Nucleus accumbens (tissue), 56 donors: ENCODE measurements around the gene PRKAG2.
A peak's percentile ranks its signal among the peaks of the same experiment; 100 is the strongest.

Experiments used
- DNase-seq, 56 donors: peaks; one replicate each; lab custom pipeline; 2025; lab: John Stamatoyannopoulos, UW

PRKAG2 gene

GRCh38 chr7:151823566-151824372 is 53.1 kb downstream of the PRKAG2 start:
- peak in 12 of 56 donors; percentile 9 to 63 (median 44) for DNase-seq

GRCh38 chr7:151822541-151823181 is 54.3 kb downstream of the PRKAG2 start:
- no peak for DNase-seq

DNA sequence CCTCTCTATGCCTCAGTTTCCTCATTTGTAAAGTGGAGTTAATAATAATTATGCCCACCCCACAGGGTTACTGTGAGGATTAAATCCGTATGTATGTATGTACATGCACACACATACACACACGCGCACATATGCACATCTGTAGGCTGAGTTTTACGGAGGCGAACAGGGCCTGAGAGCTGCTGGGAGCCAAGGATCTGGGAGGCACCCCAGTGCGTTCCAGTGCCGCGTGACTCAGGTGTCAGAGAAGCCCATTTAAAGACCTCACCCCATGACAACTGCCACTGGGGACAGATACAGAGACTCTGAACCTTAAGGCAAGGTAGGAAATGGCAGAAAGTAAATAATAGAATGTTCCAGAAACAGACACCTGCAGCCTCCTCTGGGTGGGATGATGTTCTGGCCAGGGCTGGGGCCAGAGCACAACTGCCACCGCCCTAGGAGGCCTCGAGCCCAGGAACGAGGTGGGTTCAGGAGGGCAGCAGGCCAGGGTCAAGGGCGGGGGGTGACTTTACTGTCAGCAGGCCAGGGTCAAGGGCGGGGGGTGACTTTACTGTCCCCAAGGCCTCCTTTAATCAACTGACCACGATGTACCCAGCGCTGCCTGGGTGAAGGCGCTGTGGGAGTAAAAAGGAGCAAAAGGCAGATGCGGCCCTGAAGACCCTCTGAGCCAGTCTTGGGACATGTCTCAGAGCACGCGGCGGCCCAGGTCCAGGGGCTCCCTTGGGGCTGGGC is 54.9 kb downstream of the PRKAG2 start:
- no peak for DNase-seq

DNA sequence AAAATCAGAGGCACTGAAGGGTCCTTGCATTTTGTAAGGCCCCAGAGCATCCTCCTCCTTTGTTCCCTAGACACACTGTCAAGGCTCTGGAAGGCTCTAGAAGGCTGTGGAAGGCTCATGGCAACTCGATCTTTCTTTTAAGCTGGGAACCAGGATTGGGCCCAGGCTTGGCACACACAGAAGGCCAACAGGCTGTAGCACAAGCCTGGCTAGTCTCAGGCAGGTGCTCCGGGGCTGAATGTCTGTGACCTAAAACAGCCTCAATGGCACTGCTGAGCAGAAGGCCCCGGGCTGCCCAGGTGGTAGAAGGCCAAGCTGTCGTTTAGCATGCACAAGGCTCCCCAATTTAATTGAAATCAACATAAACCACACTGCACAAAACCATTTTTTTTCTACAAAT is 55.7 kb downstream of the PRKAG2 start:
- no peak for DNase-seq

- no peak for DNase-seq
Observed at GRCh38 chr7:151820491-151821105, 56.3 kb downstream of the PRKAG2 start.

DNA sequence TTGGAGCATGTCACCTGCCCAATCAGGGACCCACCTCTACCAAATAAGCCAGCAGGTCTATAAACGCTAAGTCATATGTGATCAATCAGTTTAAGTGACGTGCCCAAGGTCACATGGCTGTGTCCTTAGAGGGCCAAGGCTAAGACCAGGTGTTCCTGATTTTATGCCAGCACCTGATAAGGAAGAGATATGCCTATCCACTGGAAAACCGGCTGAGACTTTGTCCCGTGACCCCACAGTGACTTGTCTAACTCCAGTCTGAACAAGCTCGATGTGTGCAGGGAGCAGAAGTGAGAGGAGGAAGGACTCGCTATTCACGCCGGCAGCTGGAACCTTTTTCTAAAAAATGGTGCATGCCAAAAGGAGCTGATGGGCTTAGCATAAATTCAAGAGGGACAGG is 57.0 kb downstream of the PRKAG2 start:
- no peak for DNase-seq

- DNase-seq, result no peak
Observed at GRCh38 chr7:151818674-151819519, 58.0 kb downstream of the PRKAG2 start.

DNA sequence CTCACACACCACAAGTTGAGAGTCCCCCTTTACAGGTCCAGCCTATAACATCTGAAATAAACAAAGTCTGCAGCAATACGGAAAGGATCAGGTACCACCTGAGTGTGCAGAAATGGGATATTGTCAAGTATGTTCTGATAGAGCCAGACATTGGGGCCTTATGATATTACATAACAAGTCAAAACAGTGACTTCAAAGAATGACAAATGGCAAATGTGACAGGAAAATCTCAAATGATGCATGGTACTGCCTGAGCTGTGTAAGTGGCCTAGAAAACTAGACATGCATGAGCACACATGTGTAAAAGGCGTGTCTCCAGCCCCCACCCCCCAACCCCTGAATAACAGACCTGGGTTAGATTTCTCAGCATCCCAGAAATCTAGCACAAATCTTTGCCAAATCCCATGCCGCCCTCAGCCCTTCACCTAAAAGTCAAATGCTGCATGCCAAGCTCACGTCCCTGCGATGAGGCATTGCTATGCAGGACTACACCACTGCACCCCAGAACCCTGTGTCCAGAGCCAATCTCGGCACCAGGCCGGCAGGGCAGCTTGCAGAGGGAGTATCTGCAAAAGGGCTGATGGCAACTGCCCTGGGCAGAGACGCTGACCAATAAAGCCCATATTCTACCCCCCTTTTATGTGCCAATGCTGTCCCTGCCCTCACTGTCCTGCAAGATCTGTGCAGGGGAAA is 58.8 kb downstream of the PRKAG2 start:
- DNase-seq, result no peak

DNA sequence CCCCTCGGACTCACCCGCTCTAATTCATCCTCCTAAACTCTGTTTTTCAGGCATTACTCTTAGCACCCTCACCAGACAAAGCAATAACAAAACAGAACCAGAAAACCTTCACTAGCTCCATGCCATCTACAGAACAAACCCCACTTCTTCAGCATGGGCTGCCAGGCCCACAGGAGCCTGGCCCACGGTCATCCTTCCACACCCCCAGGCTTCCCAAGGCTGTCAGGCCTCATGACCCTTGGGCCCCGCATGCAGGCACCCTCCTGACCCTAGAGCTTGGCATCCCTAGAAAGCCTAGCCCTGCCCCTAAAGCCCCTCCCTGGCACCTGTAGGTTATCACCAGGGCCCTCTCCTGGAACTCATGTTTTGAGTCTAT is 59.6 kb downstream of the PRKAG2 start:
- DNase-seq, result no peak

GRCh38 chr7:151816562-151817314 is 60.2 kb downstream of the PRKAG2 start:
- peak in 6 of 56 donors; percentile 12 to 51 (median 37) for DNase-seq

DNA sequence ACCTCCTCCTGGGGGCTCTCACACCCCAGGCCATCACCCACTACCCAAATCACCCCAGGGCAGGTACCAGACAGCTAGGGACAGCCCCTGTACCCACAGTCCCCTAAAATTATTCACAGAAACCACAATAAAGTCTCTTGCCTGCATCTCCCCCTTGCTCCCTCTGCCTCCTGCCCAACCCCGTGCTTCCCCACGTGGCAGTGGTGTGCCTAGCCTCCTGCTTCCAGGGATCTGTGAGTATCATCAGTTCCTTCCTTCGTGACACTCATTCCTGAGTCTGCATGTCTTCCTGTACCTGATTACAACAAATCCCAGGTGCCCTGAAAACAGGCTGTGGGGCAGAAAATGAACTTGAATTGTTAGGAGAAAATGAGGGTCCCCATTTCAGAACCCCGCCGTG is 61.5 kb downstream of the PRKAG2 start:
- no peak for DNase-seq

DNA sequence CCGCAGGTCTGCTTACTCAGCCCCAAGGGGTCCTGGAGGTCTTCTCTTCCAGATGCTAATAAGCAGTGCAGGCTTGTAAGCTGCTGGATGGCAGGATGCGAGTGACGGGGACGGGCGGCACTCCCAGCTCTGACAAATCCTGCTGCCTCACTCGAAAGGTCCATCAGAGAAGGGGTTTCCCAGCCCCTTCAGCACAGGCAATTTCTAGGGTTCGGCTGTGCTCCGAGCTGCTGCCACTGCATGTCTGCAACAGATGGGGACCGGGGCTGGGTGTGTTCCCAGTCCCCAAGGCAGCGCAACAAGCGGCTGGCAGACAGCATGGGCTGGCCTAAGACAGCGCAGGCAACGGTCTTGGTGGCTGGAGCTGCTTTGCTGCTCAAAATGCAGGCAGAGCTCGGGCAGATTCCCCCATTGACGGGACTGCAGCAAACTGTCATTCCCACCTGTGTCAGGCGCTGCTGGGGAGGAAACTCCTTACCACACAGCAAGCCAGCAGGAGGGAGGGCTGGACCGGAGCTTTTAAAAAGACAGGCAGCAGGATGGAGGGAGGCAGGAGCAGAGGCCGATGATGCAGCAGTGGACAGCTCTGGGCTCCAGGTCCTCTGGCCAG is 62.4 kb downstream of the PRKAG2 start:
- DNase-seq, result peak in 26 of 56 donors; percentile 11 to 66 (median 44)

- DNase-seq, result peak in 22 of 56 donors; percentile 5 to 69 (median 39)
Observed at GRCh38 chr7:151813997-151814396, 62.9 kb downstream of the PRKAG2 start.

GRCh38 chr7:151813445-151813844 is 63.5 kb downstream of the PRKAG2 start:
- DNase-seq, result no peak

DNA sequence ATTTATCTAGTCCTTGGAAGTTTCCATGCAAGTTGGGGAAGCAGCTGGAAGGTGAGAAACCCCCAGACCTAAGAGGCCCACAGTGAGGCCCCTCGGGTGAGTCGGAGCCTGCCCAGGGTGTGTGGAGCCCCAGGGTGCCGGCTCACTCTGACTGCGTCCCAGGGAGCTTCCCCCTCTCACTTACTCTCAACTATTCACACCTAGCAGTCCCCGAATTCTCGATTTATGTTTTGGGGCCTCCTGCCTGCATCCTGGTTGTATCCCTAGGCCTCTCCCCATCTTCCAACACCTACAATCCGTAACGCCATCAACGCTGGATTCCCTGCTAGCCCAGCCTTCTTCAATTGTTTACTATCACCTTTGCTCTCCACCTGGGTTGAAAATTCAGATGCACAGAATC is 63.9 kb downstream of the PRKAG2 start:
- DNase-seq, result no peak

- no peak for DNase-seq
Observed at GRCh38 chr7:151810441-151811232, 66.3 kb downstream of the PRKAG2 start.

GRCh38 chr7:151809864-151810170 is 67.1 kb downstream of the PRKAG2 start:
- DNase-seq, result no peak
